ENCODE results near the gene ERAL1.

The ERAL1 gene

DNA sequence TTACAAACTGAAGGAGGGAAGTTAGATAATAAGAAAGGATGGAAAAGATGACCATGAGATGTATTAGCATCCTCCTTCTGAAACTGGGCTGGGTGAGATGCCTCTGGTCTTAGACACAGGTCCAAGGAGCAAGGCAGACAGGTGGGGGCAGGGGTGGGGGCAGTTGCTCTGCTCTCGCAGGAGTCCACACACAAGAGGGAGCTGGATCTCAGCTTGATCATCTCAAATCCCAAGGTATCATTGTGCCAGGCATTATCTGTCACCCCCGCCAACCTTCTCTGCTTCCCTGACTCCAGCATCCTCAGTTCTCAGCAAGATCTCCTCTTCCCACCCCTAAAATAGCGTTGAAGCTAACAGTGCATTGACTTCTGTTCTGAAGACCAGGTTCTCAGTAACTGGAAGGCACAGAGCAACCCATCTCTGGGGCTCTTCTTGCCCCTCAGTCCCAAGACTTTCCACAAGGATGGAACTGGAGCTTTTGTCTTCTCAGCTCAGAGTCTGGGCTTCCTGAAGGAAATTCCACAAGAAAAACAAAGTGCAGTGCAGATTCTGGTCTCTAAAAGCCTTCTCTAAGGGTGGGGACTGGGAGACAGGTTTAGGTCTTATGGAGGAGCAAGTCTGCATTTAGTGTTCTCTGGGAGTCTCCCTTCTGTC is 41.1 kb downstream of the ERAL1 start:
- no peak for DNase-seq (ENCODE audit: insufficient read length, low spot score)
- TF ChIP-seq, protein P1, sequence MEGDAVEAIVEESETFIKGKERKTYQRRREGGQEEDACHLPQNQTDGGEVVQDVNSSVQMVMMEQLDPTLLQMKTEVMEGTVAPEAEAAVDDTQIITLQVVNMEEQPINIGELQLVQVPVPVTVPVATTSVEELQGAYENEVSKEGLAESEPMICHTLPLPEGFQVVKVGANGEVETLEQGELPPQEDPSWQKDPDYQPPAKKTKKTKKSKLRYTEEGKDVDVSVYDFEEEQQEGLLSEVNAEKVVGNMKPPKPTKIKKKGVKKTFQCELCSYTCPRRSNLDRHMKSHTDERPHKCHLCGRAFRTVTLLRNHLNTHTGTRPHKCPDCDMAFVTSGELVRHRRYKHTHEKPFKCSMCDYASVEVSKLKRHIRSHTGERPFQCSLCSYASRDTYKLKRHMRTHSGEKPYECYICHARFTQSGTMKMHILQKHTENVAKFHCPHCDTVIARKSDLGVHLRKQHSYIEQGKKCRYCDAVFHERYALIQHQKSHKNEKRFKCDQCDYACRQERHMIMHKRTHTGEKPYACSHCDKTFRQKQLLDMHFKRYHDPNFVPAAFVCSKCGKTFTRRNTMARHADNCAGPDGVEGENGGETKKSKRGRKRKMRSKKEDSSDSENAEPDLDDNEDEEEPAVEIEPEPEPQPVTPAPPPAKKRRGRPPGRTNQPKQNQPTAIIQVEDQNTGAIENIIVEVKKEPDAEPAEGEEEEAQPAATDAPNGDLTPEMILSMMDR (IDR thresholded peaks at IDR 0.05; ENCODE audit: insufficient read depth, missing control alignments) = no peak
- FAIRE-seq = no peak

DNA sequence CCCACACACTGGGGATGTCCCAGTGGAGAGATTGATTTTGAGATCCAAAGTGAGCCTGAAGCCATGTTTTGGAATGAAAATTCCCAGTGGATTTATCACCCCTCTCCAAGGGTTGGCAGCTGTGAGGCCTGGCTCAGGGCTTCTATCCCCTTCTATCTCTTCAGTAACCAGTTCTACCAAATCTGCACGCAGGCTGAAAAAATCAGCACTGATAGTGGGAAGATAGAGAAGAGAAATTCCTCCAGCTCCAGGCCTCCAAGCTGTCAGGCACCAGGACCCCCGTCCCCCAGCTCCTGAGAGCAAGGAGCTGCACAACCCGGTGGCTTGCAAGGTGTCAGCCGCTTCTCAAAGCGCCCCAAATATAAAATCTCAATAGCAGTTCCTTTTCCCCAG is 41.7 kb downstream of the ERAL1 start:
- DNase-seq (ENCODE audit: insufficient read length, low spot score) (no peak), FAIRE-seq (no peak)
- TF ChIP-seq, protein P1 (IDR thresholded peaks at IDR 0.05; ENCODE audit: insufficient read depth, missing control alignments) = no peak

DNA sequence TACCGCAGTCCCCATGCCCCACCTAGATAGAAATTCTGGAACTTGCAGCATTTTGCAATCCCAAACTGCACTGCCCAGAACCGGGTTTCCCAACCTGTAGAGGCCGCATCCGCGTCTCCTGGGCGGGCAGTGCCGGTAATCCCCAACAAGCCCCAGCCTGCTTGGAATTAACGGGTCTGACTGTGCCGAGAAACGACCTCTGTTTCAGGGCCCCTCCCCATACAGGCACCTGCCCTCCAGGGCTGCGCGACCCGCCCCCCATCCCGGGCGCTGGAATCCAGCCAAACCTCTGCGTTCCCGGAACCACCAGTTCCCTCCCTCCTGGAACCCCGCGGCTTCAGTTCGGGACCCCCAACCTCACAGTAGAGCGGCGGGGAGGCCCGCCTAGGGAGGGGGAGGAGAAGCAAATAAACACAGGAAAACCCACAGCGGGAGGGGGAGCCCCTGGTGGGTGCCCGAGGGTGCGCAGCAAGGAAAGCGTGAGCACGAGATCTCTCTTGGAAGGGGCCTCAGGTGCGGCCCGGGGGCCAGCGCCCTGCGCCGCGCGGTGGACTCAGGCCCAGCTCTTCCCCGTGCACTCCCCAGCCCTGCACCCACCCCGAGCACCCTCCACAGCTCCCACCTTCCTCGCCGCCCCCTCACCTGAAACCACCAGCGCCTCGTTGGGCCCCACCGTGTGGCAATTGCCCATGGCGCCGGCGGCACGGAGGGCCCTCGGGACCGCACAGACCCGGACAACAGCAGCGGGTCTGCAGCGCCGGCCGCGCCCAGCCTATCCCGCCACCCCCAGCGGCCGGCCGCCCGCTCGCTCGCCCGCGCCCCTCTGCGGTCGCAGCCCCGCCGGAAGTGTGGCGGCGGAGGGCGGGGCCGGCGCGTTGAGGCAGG is 42.3 kb downstream of the ERAL1 start, which contains the start of gene FLOT2:
TSS of gene FLOT2 (minus strand) at position 850 of the 885 bp plus-strand sequence. CDS start at position 691, 159 bp downstream.
- DNase-seq (ENCODE audit: insufficient read length, low spot score) (peak; percentile 65), FAIRE-seq (no peak)
- TF ChIP-seq, protein P1 (IDR thresholded peaks at IDR 0.05; ENCODE audit: insufficient read depth, missing control alignments) = peak; percentile 17

DNA sequence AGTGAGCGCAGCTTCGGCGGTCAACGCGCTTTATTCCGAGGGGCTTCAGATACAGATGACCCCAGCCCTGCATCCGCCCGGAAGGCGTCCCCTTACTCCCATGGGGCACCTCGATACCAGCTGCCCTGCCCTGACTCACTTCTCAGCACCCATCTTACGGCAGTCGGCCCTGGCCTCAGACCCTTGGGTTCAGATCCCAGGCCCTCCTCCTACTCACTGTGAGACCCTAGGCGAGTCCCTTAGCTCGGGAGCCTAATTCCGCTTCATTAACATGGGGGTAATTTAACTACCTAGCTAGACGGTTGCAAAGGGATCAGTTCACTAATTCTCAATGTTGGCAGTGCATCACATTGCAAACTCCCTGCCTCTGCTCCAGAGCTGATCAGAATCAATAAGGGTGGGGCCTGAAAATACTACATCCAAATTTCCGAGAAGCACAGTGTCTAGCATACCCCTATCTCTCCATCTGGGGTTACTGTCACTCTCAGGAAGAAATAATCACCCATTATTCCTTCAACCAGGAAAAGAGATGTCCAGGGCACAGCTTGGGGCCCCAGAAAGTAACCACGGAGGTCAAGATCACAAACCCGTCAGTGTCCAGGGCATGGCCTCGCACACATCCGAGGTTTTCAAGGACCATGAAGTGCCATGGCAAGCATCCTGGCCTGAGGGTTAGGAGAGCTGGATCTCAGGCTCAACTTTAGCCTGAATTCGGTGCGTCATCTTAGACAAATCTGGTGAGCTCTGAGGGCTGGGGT is 43.1 kb downstream of the ERAL1 start:
- TF ChIP-seq, protein P1 (IDR thresholded peaks at IDR 0.05; ENCODE audit: insufficient read depth, missing control alignments) = no peak

DNA sequence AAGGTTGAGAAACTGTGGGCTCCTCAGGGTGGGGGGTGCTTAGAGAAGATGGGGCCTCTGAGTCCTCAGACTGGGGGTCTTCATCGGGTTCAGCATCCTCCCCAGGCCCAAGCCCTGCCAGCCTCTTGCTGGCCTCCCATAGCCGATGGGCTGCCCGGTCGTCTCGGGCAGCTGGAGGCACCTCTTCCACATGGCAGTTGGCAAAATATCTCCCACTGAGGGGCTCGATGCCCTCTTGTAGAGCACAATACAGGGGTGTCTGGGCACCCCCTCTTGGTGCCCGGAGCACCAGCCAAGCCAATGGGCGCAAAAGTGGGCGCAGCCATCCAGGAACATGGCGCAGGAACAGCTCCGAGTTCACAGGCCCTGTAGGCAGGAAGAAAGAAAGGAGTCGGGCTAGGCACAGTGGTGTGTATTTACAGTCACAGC is 43.7 kb downstream of the ERAL1 start:
- TF ChIP-seq, protein P1 (IDR thresholded peaks at IDR 0.05; ENCODE audit: insufficient read depth, missing control alignments) = no peak
- DNase-seq (ENCODE audit: insufficient read length, low spot score) (no peak), FAIRE-seq (no peak)

More for the DNA sequence above, 43.1 kb downstream of the ERAL1 start:
- DNase-seq (ENCODE audit: insufficient read length, low spot score) (no peak), FAIRE-seq (no peak)

DNA sequence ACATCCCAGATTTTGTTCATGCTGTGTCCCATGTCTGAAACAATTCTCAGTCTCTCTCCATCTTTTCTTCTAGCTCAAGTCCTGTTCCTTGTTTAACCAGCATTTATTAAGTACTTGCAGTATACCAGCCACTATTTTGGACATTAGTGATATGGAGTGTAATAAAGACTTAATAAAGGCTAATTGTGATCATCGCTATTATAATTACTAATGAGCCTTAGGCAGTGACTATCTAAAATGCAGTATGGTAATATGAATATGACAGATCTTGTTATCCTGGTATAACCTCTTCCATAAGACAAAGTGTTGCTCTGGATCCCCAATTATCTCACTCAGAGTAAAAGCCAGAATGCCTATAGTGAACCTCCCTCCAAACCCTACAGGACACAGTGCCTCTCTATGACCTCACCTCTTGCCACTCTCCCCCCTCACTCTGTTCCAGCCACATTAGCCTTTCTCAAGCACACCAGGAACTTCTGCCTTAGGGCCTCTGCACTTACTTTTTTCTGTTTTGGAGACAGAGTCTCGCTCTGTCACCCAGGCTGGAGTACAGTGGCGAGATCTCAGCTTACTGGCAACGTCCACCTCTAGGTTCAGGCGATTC is 44.5 kb downstream of the ERAL1 start:
- FAIRE-seq (no peak), DNase-seq (ENCODE audit: insufficient read length, low spot score) (no peak)
- TF ChIP-seq, protein P1 (IDR thresholded peaks at IDR 0.05; ENCODE audit: insufficient read depth, missing control alignments) = no peak

Data from D721Med (cell line).